Ectodermal cell (in vitro differentiated cells): Measurements from ENCODE around the gene PUS7.

Experiments
- H3K27ac ChIP-seq: 2 replicates; pipeline ENCODE4 v1.7.0; 2013; ENCODE audit warnings: mild to moderate bottlenecking, low read depth, low read length; ENCODE audit not compliant: insufficient read depth, poor library complexity, severe bottlenecking
- H3K27me3 ChIP-seq: 2 replicates; pipeline ENCODE4 v1.7.0; 2013; ENCODE audit warnings: mild to moderate bottlenecking, low read length; ENCODE audit not compliant: insufficient read depth, control insufficient read depth, poor library complexity, severe bottlenecking
- H3K36me3 ChIP-seq: one replicate; pipeline ENCODE4 v1.7.0; 2013; ENCODE audit warnings: low read length; ENCODE audit not compliant: control insufficient read depth, insufficient read depth
- H3K4me1 ChIP-seq: one replicate; pipeline ENCODE4 v1.7.0; 2013; ENCODE audit warnings: low read length; ENCODE audit not compliant: control insufficient read depth, insufficient read depth
- H3K4me3 ChIP-seq: 2 replicates; pipeline ENCODE4 v1.7.0; 2013; ENCODE audit warnings: low read depth, low read length, control low read depth; ENCODE audit not compliant: insufficient read depth
- H3K9me3 ChIP-seq: 2 replicates; pipeline ENCODE4 v1.7.0; 2013; ENCODE audit warnings: mild to moderate bottlenecking, low read length, moderate library complexity; ENCODE audit not compliant: control insufficient read depth
- WGBS, 2 experiments: methylation state at CpG; one replicate each; pipeline ENCODE4 v1.1.7; 2013; ENCODE audit warnings: missing lambda C conversion rate in 2 of 2; 5-methylcytosine and 5-hydroxymethylcytosine counted together

PUS7 gene

DNA sequence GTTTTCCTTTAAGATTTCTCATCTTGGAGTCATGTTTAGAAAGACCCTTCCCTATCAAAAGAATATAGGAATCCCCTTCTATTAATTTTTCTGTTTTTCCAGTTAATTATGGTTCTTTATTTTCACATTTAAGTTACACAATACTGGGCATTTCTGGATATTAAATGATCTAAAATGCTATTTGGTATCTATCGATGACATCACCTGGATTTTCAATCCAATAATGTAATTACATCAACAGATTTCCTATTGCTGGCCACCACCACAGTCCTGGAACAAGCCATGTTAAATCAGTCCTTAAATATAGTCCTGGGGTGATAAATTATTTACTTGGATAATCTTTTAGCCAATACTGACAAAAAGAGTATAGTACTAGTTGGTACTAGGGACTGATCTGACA is 48.0 kb downstream of the PUS7 start:
- H3K36me3 ChIP-seq: peaks cover 5% of the 10 kb centered on the region
- H3K4me3 ChIP-seq: no peak overlapping the region
- H3K9me3 ChIP-seq: no peaks in the 10 kb centered on the region
- no peaks in the 10 kb centered on the region for H3K27me3 ChIP-seq
- H3K4me1 ChIP-seq: no peaks in the 10 kb centered on the region
- 80 to 100% methylated on average over 1 of the region's 1 CpG for WGBS, 2 experiments
- H3K27ac ChIP-seq: no peak overlapping the region

DNA sequence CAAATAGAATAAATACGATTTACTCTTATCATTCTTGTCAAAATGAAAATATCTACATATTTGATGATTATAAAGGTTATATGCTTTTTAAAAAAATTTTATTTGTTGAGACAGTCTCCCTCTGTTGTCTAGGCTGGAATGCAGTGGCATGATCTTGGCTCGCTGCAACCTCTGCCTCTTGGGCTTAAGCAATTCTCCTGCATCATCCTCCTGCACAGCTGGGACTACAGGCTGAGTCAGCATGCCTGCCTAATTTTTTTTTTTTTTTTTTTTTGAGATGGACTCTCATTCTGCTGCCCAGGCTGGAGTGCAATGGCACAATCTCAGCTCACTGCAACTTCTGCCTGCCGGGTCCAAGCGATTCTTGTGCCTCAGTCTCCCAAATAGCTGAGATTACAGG is 48.9 kb downstream of the PUS7 start:
- Histone ChIP-seq H3K4me3 (no peak overlapping the region), H3K4me1 (no peaks in the 10 kb centered on the region), H3K9me3 (no peaks in the 10 kb centered on the region), H3K27ac (no peak overlapping the region), H3K27me3 (no peaks in the 10 kb centered on the region), H3K36me3 (peaks cover 5% of the 10 kb centered on the region)
- 92 to 93% methylated on average over 3 of the region's 4 CpGs for WGBS, 2 experiments

DNA sequence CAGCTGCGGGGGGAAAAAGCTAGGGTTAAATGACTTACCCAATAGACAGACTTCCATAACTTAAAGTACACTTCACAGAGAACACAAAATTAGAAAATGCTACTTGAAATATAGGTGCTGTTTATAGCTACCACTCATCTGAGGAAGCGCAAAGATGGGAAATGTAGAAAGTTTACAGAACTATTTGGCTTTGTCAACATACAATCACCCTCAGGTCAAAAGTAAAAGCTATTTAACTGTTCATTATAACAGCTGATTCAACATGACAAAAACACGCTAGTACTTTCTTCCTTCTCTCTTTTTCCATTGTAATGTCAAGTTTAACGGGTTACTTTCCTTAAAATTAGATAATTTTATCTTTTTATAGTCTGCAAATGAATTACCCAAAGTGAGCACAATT is 51.2 kb downstream of the PUS7 start:
- Histone ChIP-seq H3K4me3 (no peak overlapping the region), H3K9me3 (no peaks in the 10 kb centered on the region), H3K27ac (no peak overlapping the region), H3K4me1 (no peaks in the 10 kb centered on the region), H3K27me3 (no peaks in the 10 kb centered on the region), H3K36me3 (no peaks in the 10 kb centered on the region)
- 97 to 98% methylated on average over 3 of the region's 4 CpGs for WGBS, 2 experiments

DNA sequence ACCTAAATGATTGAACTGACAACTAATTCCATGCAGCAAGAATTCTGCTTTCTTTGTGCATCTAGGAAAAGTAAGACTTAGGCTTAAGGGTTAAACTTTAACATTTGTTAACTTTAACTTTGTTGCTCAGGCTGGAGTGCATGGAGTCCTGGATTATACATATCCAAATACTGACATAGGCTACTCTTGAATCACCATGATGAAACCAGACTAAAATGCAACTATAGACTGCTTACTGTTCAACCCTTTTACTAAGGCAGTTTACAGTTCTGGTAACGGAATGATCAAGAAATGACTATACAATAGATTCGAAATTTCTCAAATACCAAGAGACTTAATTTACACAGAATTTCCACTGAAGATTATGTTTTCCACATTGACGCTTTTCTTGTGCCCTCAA is 52.0 kb downstream of the PUS7 start:
- WGBS, 2 experiments: 92 to 96% methylated on average over 3 of the region's 3 CpGs
- H3K27ac ChIP-seq: no peak overlapping the region
- no peaks in the 10 kb centered on the region for H3K9me3 ChIP-seq
- no peaks in the 10 kb centered on the region for H3K27me3 ChIP-seq
- no peaks in the 10 kb centered on the region for H3K36me3 ChIP-seq
- no peak overlapping the region for H3K4me3 ChIP-seq
- no peaks in the 10 kb centered on the region for H3K4me1 ChIP-seq

DNA sequence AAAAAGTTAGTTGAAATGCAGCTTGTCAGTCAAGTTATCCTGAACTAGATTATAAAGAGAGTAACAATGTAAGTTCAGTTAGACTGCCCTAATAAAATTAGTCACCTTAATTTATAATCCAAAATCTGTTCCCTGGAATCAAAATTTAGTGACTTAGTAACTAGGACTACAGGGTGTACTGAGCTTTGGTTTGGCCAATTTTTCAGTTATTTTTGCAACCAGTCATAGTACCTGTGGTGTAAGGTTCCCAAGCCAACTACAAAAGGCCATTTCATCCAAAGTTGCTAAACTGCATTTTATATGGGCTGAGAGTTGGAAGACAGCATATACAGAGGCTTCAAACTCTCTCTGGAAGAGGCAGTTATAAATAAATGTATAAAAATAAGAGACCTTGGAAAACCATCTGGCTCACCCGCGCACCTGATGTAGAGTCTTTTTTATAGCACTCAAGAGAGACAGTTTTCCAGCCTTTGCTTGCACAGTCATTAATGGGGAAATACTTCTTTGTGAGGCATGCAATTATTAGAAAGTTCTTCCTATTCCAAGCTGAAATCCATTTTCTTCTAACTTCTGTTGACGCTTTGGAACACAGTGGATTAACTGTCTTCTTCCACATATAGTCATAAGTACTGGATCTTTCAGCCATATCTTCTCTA is 59.2 kb downstream of the PUS7 start:
- Histone ChIP-seq H3K27ac (no peak overlapping the region), H3K36me3 (peaks cover 23% of the 10 kb centered on the region), H3K27me3 (no peaks in the 10 kb centered on the region), H3K9me3 (no peaks in the 10 kb centered on the region), H3K4me1 (no peaks in the 10 kb centered on the region), H3K4me3 (no peak overlapping the region)
- 92 to 97% methylated on average over 3 of the region's 3 CpGs for whole genome bisulfite sequencing, 2 experiments

DNA sequence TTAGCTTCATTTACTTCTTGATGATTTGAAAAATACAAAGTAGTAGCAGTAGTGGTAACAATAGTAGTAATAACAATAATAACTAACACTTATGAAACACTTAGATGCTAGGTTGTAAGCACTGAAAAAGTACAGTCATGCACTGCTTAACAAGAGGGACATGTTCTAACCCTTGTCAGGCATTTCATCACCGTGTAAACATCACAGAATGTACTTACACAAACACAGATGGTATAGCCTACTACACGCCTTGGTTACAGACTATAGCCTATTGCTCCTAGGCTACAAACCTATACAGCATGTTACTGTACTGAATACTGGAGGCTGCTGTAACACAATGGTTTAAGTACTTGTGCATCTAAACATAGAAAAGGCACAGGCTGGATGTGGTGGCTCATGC is 60.6 kb downstream of the PUS7 start:
- 87 to 93% methylated on average over 2 of the region's 2 CpGs for WGBS, 2 experiments
- Histone ChIP-seq H3K9me3 (no peaks in the 10 kb centered on the region), H3K4me3 (no peak overlapping the region), H3K4me1 (peaks cover 4% of the 10 kb centered on the region), H3K27ac (no peak overlapping the region), H3K36me3 (peaks cover 23% of the 10 kb centered on the region), H3K27me3 (no peaks in the 10 kb centered on the region)

GRCh38 chr7:105457619-105458225 is 64.3 kb downstream of the PUS7 start:
- 87 to 89% methylated on average over 8 of the region's 8 CpGs for WGBS, 2 experiments
- Histone ChIP-seq H3K27ac (no peak overlapping the region), H3K36me3 (peaks cover 23% of the 10 kb centered on the region), H3K4me1 (peaks cover 4% of the 10 kb centered on the region), H3K4me3 (no peak overlapping the region), H3K27me3 (no peaks in the 10 kb centered on the region), H3K9me3 (no peaks in the 10 kb centered on the region)

DNA sequence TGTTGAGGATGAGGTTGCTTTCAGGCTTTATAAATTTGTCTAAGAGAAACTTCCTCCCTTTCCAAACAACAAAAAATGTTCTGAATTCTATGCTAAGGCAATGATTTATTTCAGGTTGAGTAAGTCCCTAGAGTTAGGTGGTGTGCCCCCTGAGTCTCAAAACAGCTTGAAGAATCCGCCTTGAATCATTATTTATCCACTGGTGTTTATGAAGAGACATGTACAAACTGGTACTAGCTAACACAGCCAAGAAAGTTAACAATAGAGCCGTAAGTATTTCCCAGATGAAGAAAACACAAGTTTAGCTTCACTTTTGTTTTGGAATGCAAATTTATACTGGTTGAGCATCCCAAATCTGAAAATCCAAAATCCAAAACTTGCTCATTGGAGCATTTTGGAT is 67.2 kb downstream of the PUS7 start:
- Histone ChIP-seq H3K9me3 (no peaks in the 10 kb centered on the region), H3K27ac (no peak overlapping the region), H3K36me3 (peaks cover 6% of the 10 kb centered on the region), H3K27me3 (no peaks in the 10 kb centered on the region), H3K4me3 (no peak overlapping the region), H3K4me1 (peaks cover 4% of the 10 kb centered on the region)
- 90 to 99% methylated on average over 2 of the region's 2 CpGs for WGBS, 2 experiments

GRCh38 chr7:105454095-105454747 is 67.8 kb downstream of the PUS7 start:
- no peaks in the 10 kb centered on the region for H3K9me3 ChIP-seq
- H3K4me1 ChIP-seq: peaks cover 4% of the 10 kb centered on the region
- no peaks in the 10 kb centered on the region for H3K27me3 ChIP-seq
- H3K4me3 ChIP-seq: no peak overlapping the region
- peaks cover 6% of the 10 kb centered on the region for H3K36me3 ChIP-seq
- H3K27ac ChIP-seq: no peak overlapping the region
- 61 to 86% methylated on average over 2 to 3 of the region's 3 CpGs for WGBS, 2 experiments

- Histone ChIP-seq H3K4me3 (no peak overlapping the region), H3K27ac (no peak overlapping the region), H3K9me3 (no peaks in the 10 kb centered on the region), H3K36me3 (no peaks in the 10 kb centered on the region), H3K27me3 (no peaks in the 10 kb centered on the region), H3K4me1 (no peaks in the 10 kb centered on the region)
- WGBS, 2 experiments: 92 to 96% methylated on average over 2 of the region's 2 CpGs
Observed at GRCh38 chr7:105452085-105452484, 70.0 kb downstream of the PUS7 start.
